Activated T-helper 2 cell treated with anti-CD3 and anti-CD28 coated beads, Interferon-gamma antibody, Interleukin-2, Interleukin-4, amounts not matched to agents 10 μg/mL and 5 μg/mL and 100 μg/mL, durations not matched to agents 14 hours and 24 hours and 36 hours (primary cell): ENCODE data around the gene RSU1. TPM values are rescaled to one million over a fixed set of nuclear protein-coding genes. Genes with fewer than 3 reads are reported as not detected.
"Not testable (repeated sequence)": the region's sequence is repeated elsewhere in the genome, so short reads cannot be mapped to it uniquely, and the experiment has no call there.

Source experiments
- DNase-seq: peaks from one replicate; pipeline ENCODE4 v3.0.0; 2021; ENCODE audit warnings: low spot score
- H3K27ac Mint-ChIP-seq: one replicate; pipeline ENCODE4 v1.8.0; 2021; ENCODE audit warnings: mixed read lengths
- H3K27me3 Mint-ChIP-seq: one replicate; pipeline ENCODE4 v1.8.0; 2021; ENCODE audit warnings: low read depth, mixed read lengths
- H3K36me3 Mint-ChIP-seq: one replicate; pipeline ENCODE4 v1.8.0; 2021; ENCODE audit warnings: low read depth, mixed read lengths
- H3K4me1 Mint-ChIP-seq: one replicate; pipeline ENCODE4 v1.8.0; 2021; ENCODE audit warnings: low read depth, mixed read lengths
- H3K4me3 Mint-ChIP-seq: one replicate; pipeline ENCODE4 v1.8.0; 2021; ENCODE audit warnings: low read depth, mild to moderate bottlenecking, moderate library complexity, mixed read lengths
- H3K9me3 Mint-ChIP-seq: one replicate; pipeline ENCODE4 v1.8.0; 2021; ENCODE audit warnings: mixed read lengths
- intact Hi-C: fragments of 100-400 bp; cut with micrococcal nuclease; formaldehyde crosslinking; loops from one replicate; pipeline ENCODE4 v1.15.1; 2023
- total RNA-seq: library from RNA; stranded (reverse); gene quantifications from 2 replicates; pipeline ENCODE4 v1.2.3, GENCODE V29; 2022

RSU1 gene
- total RNA-seq, 1 donor from 2014 or later = 49.1 TPM

DNA sequence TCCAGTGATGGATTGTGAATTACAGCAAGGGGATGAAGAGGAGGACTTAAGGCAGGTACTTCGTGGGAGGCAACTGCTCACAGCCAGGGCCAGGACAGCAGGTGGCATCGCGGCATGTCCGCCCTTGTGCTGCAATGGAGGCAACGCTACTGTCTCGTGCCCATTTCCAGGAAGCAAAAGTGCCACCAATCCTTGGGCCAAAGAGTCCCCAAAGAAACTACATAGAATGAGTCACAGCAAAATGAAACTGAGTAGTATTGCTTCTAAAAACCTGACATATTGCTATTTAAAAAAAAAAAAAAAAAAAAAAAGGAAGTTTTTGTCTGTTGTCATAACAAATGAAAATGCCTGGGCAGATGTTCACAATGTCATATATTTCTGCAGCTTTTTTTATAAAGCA lies 46.6 kb downstream of the RSU1 start:
- Mint-ChIP-seq H3K27me3 (no peaks in the 10 kb centered on the region), H3K27ac (no peak overlapping the region)
- intact Hi-C loops = loop anchor here (10.0 kb wide), 2 partner anchors 656 to 906 kb away; partner anchors contain the start of gene MINDY3

DNA sequence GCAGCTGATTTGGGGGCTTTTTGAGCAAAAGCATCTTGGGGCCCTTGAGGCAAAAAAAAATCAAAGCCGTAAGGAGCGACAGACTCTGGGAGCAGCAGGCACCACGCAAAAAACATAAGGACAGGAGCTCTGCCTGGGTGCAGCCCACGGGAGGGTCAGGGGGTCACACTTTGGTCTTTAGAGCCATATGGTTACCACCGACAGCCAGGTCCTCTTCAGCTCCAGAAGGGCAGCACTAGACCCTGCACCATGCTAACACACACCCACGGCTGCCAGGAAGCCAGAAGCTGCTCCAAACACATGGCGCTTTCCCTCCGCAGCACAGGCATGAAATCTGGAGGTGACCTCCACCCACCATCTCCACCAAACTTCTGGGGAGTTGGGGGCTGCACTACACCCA lies 47.1 kb downstream of the RSU1 start:
- intact Hi-C loops = loop anchor here (10.0 kb wide), 2 partner anchors 655 to 905 kb away; partner anchors contain the start of gene MINDY3

More for the DNA sequence above, 46.6 kb downstream of the RSU1 start:
- no peak overlapping the region for H3K4me3 Mint-ChIP-seq
- H3K9me3 Mint-ChIP-seq = no peaks in the 10 kb centered on the region
- peaks cover 16% of the 10 kb centered on the region for H3K4me1 Mint-ChIP-seq
- H3K36me3 Mint-ChIP-seq = no peaks in the 10 kb centered on the region
- no peak for DNase-seq

DNA sequence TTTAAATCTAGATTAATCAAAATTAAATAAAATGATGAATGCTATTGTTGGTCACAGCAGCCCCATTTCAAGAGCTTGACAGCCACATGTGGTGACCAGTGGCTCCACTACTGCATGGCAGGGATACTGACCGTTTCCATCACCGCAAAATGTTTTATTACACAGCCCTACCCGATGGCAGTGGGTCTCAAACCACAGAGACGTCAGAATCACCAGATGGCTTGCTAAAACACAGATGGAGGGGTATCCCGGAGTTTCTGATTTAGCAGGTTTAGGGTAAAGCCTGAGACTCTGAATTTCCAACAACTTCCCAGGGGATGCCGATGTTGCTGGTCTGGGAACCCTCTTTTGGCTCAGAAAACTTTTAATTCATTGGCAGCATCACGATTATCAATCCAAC lies 47.9 kb downstream of the RSU1 start:
- H3K36me3 Mint-ChIP-seq = no peaks in the 10 kb centered on the region
- H3K27me3 Mint-ChIP-seq = no peaks in the 10 kb centered on the region
- H3K27ac Mint-ChIP-seq = no peak overlapping the region
- no peak overlapping the region for H3K4me3 Mint-ChIP-seq
- H3K9me3 Mint-ChIP-seq = no peaks in the 10 kb centered on the region
- DNase-seq = no peak
- intact Hi-C loops = no loop called here
- peaks cover 17% of the 10 kb centered on the region for H3K4me1 Mint-ChIP-seq

More for the DNA sequence above, 47.1 kb downstream of the RSU1 start:
- H3K9me3 Mint-ChIP-seq = no peaks in the 10 kb centered on the region
- H3K36me3 Mint-ChIP-seq = no peaks in the 10 kb centered on the region
- H3K4me1 Mint-ChIP-seq = peaks cover 17% of the 10 kb centered on the region
- no peaks in the 10 kb centered on the region for H3K27me3 Mint-ChIP-seq
- no peak overlapping the region for H3K4me3 Mint-ChIP-seq
- no peak overlapping the region for H3K27ac Mint-ChIP-seq
- DNase-seq = no peak

DNA sequence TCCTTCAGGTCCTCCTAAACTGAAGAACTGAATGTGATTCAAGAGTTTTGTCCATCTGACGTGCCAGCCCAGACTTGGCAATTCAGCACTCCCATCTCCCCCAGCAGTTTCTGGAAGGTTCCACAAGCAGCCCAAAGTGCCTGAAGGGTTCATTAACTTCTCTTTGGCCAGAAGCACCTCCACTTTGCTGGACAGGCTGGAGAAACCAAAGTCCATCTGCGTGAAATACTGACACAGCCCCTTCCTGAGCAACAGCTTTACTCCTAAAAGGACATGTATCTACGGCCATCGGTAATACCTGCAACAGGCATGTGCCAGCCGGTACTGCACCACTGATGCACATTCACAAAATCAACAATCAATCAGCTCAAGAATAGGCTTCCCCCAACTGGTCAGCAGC lies 48.5 kb downstream of the RSU1 start:
- Mint-ChIP-seq H3K4me1 (peaks cover 17% of the 10 kb centered on the region), H3K9me3 (no peaks in the 10 kb centered on the region), H3K36me3 (no peaks in the 10 kb centered on the region), H3K27me3 (no peaks in the 10 kb centered on the region), H3K4me3 (no peak overlapping the region), H3K27ac (no peak overlapping the region)
- intact Hi-C loops = no loop called here
- no peak for DNase-seq

DNA sequence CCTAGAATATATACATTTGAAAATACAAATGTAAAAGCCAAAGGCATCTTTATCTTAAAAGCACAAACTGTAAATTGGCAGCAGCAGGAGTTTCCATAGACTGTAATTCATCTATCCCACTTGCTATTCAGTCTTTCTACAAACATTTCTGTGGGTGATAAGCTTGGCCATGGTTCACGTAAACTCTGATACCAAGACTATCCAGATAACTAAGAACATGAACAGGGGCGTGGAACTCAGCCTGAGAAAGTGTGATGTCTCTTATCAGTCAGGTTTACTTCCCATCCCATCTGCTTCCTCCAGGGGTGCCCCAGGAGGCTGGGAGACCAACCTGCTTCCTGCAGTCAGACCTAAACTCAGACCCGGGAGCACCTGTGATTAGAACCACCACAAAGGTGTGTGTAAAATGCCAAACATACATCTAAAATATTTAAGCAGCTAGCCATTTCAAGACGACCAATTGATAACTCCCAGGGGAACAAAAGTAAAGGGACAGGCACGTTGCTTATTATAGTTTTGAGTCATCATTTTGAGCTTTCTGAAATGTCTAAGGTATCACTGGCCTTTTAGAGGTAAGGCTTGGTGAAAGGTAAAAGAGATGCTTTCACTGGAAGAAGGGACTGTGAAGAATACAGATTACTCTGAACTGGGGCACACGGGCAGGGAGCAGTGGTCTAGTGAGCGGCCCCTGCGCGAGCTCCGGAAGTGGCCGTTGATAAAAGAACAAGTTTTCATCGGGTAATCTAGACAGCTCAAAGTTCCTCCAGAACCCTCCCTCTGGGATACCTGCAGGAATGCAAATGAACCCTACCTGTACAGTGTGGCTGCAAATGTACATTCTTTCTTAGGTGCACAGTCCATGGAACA lies 51.5 kb downstream of the RSU1 start:
- intact Hi-C loops = no loop called here
- no peak overlapping the region for H3K4me3 Mint-ChIP-seq
- H3K27ac Mint-ChIP-seq = no peak overlapping the region
- H3K36me3 Mint-ChIP-seq = peaks cover 3% of the 10 kb centered on the region
- H3K4me1 Mint-ChIP-seq = peaks cover 8% of the 10 kb centered on the region
- no peaks in the 10 kb centered on the region for H3K27me3 Mint-ChIP-seq
- H3K9me3 Mint-ChIP-seq = no peaks in the 10 kb centered on the region
- DNase-seq = no peak

DNA sequence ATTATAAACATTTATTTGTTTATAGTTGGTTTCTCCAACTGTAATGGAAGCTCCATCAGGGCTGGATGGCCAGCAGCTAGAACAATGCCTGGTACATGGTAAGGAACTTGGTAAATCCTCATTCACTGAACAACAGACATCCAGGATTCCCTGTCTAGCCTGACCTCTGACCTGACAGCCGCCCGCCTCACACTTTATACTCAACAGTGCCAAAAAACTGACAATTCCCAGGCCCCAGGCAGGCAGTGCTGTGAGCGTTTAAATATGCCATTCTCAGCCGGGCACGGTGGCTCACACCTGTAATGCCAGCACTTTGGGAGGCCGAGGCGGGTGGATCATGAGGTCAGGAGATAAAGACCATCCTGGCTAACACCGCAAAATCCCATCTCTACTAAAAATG lies 55.9 kb downstream of the RSU1 start:
- H3K4me1 Mint-ChIP-seq = peaks cover 5% of the 10 kb centered on the region
- DNase-seq = no peak
- no peak overlapping the region for H3K27ac Mint-ChIP-seq
- intact Hi-C loops = no loop called here
- peaks cover 3% of the 10 kb centered on the region for H3K36me3 Mint-ChIP-seq
- no peak overlapping the region for H3K4me3 Mint-ChIP-seq
- H3K27me3 Mint-ChIP-seq = no peaks in the 10 kb centered on the region
- no peaks in the 10 kb centered on the region for H3K9me3 Mint-ChIP-seq

DNA sequence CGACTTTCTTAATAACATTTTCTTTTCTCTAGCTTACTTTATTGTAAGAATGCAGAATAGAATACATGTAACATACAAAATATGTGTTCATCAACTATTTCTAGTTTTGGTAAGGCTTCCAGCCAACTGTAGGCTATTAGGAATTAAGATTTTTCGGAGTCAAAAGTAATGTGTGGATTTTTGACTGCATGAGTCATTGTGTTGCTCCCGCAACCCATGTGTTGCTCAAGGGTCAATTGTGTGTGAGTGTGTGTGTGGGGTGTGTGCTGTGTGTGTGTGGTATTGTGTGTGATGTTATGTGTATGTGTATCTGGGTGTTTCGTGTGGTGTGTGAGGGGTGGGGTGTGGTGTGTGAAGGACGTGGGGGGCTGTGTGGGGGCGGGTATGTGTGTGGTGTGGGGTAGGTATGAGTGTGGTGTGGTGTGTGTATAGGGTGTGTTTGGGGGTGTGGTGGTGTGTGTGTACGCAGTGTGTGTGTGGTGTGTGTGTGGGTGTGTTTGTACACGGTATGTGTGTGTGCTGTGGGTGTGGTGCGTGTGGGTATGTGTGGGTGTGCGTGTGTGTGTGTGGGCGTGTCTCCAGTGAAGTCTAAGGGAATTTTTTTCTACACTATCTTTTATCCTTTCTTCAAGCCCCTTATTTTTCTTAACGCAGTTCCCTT lies 60.5 kb downstream of the RSU1 start:
- no peak overlapping the region for H3K27ac Mint-ChIP-seq
- intact Hi-C loops = no loop called here
- DNase-seq = no peak
- H3K27me3 Mint-ChIP-seq = no peaks in the 10 kb centered on the region
- no peak overlapping the region for H3K4me3 Mint-ChIP-seq
- no peaks in the 10 kb centered on the region for H3K9me3 Mint-ChIP-seq
- H3K4me1 Mint-ChIP-seq = no peaks in the 10 kb centered on the region
- H3K36me3 Mint-ChIP-seq = peaks cover 9% of the 10 kb centered on the region

DNA sequence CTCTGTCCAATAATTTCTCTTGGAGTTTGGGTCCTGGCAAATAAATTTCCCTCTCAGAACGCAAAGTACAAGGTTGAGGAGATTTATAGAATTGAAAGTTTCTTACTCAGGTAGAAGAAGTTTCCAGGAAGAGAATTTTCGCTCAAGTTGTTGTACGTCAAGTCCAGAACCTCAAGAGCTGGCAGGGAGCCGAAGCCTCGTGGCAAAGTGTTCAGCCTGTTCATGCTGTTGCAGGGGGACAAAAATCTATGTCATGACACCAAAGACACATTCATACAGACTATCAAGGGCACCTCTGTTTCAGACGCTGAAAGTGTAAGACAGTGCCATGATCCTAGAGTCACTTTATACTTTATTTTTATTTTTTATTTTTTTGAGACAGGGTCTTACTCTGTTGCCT lies 62.5 kb downstream of the RSU1 start:
- no peaks in the 10 kb centered on the region for H3K27me3 Mint-ChIP-seq
- no peaks in the 10 kb centered on the region for H3K9me3 Mint-ChIP-seq
- intact Hi-C loops = no loop called here
- H3K27ac Mint-ChIP-seq = no peak overlapping the region
- no peaks in the 10 kb centered on the region for H3K4me1 Mint-ChIP-seq
- no peak for DNase-seq
- H3K36me3 Mint-ChIP-seq = peaks cover 21% of the 10 kb centered on the region
- no peak overlapping the region for H3K4me3 Mint-ChIP-seq

DNA sequence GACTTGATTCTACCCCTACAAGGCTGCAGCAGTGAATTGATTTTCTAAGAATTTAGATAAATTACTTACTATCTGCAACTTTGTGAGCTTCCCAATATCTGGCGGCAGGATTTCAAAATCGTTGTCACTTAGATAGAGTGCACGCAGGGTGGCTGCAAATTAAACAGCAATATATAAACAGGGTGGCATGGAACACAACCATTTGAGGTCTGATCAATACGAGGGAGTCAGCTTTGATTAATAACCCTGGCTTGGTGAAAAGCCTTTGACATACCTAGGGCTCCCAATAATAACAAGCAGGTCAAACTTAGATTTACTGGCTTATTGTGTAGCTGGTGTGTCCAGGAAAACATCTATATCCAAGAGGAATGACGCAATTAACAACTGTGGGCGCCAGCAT lies 64.4 kb downstream of the RSU1 start:
- H3K4me3 Mint-ChIP-seq, intact Hi-C loops, H3K4me1 Mint-ChIP-seq, DNase-seq, H3K9me3 Mint-ChIP-seq, H3K27ac Mint-ChIP-seq, H3K27me3 Mint-ChIP-seq: not testable (repeated sequence)
- H3K36me3 Mint-ChIP-seq = peaks cover 21% of the 10 kb centered on the region

DNA sequence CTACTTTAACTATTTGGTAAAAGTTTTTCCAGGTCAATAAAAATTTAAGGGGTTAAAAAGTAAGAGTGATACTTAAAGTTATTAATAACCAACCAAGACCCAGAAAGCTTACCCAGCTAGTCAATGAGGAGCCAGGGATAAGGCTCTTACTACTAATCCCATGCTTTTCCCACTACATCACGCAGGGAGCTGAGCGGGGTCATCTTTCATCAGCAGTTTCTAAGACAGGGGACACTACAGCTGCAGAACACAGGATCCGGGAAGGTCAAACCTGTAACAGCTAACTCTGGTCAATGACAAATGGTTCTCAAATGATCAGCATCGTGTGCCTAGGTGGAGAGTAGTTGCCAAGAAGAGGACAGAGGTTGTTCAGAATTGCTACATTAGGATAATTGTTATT lies 65.1 kb downstream of the RSU1 start:
- DNase-seq = no peak
- Mint-ChIP-seq H3K9me3 (no peaks in the 10 kb centered on the region), H3K27ac (no peak overlapping the region), H3K36me3 (peaks cover 21% of the 10 kb centered on the region), H3K4me3 (no peak overlapping the region), H3K4me1 (no peaks in the 10 kb centered on the region), H3K27me3 (no peaks in the 10 kb centered on the region)
- intact Hi-C loops = no loop called here

DNA sequence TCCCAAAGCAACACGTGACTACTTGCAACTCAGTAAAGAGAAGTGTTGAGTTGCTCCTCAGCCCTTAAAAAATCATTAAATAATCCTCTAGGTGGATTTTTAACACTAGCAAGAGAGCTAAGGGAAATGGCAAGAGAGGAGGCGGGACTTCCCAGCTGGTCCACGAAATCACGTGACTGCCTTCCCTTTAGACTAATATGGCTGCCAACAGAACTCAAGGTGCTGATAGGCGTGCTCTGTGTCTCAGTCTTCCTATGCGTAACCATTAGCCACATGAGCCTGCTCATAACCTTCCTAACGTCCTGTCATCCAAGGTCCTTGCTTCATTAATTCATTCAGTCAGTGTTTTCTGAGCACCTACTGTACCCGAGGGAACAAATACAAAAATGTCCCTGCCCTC lies 66.0 kb downstream of the RSU1 start:
- H3K9me3 Mint-ChIP-seq = no peaks in the 10 kb centered on the region
- no peak overlapping the region for H3K4me3 Mint-ChIP-seq
- intact Hi-C loops = no loop called here
- DNase-seq = no peak
- no peaks in the 10 kb centered on the region for H3K27me3 Mint-ChIP-seq
- H3K4me1 Mint-ChIP-seq = no peaks in the 10 kb centered on the region
- H3K27ac Mint-ChIP-seq = no peak overlapping the region
- peaks cover 21% of the 10 kb centered on the region for H3K36me3 Mint-ChIP-seq

DNA sequence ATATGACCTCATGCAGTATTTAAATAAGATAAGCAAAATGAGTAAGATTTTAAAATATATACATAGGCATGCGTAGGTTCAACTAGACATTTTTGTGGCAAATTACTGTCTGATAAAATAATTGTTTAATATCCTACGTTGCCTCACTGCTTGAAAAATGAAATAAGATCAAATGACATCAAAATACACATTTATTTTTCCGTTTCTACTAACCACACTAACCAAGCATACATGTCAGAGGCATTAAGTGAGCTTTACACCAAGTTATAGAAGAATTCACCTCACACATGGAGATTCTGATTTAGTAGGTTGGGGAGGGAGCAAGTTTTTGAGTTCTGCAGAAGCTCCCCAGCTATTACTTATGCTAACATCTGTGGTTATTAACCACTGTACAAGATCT lies 66.8 kb downstream of the RSU1 start:
- no peak for DNase-seq
- intact Hi-C loops = no loop called here
- H3K27me3 Mint-ChIP-seq = no peaks in the 10 kb centered on the region
- H3K4me3 Mint-ChIP-seq = no peak overlapping the region
- no peaks in the 10 kb centered on the region for H3K4me1 Mint-ChIP-seq
- no peaks in the 10 kb centered on the region for H3K9me3 Mint-ChIP-seq
- no peak overlapping the region for H3K27ac Mint-ChIP-seq
- H3K36me3 Mint-ChIP-seq = peaks cover 21% of the 10 kb centered on the region

DNA sequence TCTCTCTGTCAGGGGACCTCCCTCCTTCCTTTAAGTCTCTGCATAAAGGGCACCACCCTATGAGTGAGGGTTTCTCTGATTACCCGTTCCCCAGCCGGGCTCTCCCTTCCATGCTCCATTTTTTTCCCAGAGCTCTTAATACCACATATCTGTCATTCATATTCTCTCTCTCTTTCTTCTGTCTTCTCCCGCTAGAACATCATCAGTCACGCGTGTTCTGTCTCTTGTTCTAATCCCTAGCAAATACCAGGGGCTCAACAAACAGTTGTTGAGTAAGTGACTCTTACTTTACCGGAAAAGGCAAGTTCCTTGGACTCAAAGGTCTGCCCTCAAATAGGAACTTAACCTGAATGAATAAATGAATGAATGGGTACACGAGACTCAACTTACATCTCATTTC lies 68.5 kb downstream of the RSU1 start:
- DNase-seq = no peak
- no peaks in the 10 kb centered on the region for H3K9me3 Mint-ChIP-seq
- H3K36me3 Mint-ChIP-seq = peaks cover 21% of the 10 kb centered on the region
- no peak overlapping the region for H3K4me3 Mint-ChIP-seq
- no peaks in the 10 kb centered on the region for H3K27me3 Mint-ChIP-seq
- H3K27ac Mint-ChIP-seq = no peak overlapping the region
- H3K4me1 Mint-ChIP-seq = no peaks in the 10 kb centered on the region
- intact Hi-C loops = no loop called here
